ENCODE measurements around the gene NHLRC4.
A peak's percentile ranks its signal among the peaks of the same experiment; 100 is the strongest.

The NHLRC4 gene

DNA sequence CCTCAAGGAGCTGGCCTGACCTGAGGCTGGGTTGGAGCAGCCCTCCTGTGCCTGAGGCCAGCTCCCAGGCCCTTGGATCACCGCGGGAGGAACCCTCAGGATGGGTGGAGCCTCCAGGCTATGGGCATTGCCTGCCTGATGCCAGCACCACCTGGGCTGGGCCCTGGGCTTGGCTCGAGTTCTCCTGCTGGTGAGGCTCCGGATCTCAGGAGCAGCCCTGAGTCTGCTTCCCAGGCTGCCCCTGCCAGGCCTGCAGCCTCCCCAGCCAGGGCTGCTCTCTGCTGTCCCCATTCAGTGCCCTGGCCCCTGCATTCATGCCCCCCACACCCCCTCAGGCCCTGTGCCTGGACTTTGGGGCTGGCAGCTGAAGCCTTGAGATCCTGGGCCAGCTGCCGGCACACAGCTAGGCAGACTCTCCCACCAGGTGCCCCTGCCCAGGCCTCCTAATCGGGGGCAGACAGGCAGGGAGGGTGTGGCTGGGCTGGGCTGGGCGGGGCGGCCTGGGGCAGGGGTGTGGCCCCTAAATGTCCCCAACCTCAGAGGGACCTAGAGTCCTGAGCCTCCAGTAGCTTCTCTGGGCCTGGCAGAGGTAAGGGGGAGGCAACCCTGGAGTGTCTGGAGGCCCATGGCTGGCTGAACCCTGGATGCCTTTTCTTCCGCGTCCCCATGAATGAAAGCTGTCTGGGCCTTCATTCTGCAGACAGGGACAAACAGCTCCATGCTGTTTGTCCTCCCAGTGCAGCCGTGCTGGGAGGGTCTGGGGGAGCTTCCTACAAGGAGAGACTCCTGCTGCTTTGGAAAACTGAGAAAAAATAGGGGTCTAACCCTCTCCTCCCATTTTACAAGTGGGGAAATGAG lies 1.8 kb downstream of the NHLRC4 start:
- DNase-seq = no peak

GRCh38 chr16:569445-570254 lies 2.8 kb downstream of the NHLRC4 start, which contains the start of gene PIGQ:
Gene PIGQ, plus strand, starts transcription at chr16:569968. Its CDS starts 4,107 bp downstream, at chr16:574075.
- DNase-seq = peak; percentile 20

- DNase-seq = no peak
Observed at GRCh38 chr16:572865-573650, 6.3 kb downstream of the NHLRC4 start.

DNA sequence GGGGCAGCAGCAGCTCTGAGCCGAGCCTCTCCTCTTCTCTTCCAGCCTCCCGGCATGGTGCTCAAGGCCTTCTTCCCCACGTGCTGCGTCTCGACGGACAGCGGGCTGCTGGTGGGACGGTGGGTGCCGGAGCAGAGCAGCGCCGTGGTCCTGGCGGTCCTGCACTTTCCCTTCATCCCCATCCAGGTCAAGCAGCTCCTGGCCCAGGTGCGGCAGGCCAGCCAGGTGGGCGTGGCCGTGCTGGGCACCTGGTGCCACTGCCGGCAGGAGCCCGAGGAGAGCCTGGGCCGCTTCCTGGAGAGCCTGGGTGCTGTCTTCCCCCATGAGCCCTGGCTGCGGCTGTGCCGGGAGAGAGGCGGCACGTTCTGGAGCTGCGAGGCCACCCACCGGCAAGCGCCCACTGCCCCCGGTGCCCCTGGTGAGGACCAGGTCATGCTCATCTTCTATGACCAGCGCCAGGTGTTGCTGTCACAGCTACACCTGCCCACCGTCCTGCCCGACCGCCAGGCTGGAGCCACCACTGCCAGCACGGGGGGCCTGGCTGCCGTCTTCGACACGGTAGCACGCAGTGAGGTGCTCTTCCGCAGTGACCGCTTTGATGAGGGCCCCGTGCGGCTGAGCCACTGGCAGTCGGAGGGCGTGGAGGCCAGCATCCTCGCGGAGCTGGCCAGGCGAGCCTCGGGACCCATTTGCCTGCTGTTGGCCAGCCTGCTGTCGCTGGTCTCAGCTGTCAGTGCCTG lies 7.4 kb downstream of the NHLRC4 start:
- DNase-seq = no peak

- DNase-seq = no peak
Observed at GRCh38 chr16:575354-576196, 8.8 kb downstream of the NHLRC4 start.

GRCh38 chr16:576197-576822 lies 9.5 kb downstream of the NHLRC4 start:
- no peak for DNase-seq

DNA sequence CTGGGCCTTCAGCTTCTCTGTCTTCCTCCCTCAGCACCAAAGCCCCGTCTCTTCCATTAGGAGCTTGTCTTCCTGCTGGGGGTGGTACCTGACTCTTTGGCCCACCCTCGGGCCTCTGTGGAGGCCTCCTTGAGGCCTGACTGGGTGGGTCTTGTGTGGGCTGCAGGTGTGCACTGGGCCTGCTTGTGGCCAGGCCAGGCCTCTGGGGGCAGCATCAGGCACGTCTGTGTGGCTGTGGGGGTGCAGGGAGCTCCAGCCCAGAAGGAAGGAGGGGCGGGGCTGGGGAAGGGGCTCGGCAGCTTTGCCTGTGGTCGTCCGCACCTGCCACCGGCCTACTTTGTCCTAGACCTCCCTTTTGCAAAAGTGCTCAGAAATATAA lies 10.0 kb downstream of the NHLRC4 start:
- no peak for DNase-seq

- DNase-seq = no peak
Observed at GRCh38 chr16:577796-578195, 11.0 kb downstream of the NHLRC4 start.

GRCh38 chr16:578232-578869 lies 11.5 kb downstream of the NHLRC4 start:
- DNase-seq = no peak

GRCh38 chr16:578870-579405 lies 12.1 kb downstream of the NHLRC4 start:
- no peak for DNase-seq

- DNase-seq = no peak
Observed at GRCh38 chr16:580141-580945, 13.5 kb downstream of the NHLRC4 start.

GRCh38 chr16:580946-581498 lies 14.2 kb downstream of the NHLRC4 start:
- DNase-seq = no peak

DNA sequence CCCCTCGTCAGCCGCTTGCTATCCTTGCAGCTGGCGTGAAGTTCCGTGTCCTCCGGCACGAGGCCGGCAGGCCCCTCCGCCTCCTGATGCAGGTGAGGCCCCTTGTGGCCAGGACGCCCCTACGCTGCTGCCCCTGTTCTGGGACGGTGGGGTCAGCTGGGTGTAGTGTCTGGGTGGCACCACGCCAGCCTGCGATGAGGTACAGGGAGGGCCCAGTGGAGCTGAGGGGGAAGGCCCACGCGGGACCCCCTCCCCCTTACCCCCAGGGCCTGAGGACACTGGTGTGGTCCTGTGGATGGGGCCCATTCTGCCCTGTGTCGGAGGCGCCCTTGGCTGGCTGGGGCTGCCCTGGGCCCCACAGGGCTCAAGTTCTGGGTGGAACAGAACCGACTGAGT lies 15.4 kb downstream of the NHLRC4 start:
- no peak for DNase-seq

GRCh38 chr16:582614-583331 lies 16.0 kb downstream of the NHLRC4 start:
- DNase-seq = no peak

DNA sequence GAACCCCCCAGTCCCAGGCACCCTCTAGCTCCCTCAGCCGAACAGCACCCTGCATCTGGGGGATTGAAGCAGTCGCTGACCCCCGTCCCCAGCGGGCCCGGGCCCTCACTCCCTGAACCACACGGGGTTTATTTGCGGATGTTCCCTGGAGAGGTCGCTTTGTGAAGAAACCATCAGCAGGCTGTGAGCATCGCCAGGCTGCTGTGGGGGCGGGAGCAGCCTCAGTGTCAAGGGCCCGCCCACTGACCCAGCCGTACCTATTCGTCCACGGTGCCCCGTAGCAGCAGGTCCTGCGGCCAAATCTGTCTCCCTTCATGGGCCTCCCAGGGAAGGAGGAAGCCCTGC lies 16.6 kb downstream of the NHLRC4 start:
- DNase-seq = peak; percentile 42

DNA sequence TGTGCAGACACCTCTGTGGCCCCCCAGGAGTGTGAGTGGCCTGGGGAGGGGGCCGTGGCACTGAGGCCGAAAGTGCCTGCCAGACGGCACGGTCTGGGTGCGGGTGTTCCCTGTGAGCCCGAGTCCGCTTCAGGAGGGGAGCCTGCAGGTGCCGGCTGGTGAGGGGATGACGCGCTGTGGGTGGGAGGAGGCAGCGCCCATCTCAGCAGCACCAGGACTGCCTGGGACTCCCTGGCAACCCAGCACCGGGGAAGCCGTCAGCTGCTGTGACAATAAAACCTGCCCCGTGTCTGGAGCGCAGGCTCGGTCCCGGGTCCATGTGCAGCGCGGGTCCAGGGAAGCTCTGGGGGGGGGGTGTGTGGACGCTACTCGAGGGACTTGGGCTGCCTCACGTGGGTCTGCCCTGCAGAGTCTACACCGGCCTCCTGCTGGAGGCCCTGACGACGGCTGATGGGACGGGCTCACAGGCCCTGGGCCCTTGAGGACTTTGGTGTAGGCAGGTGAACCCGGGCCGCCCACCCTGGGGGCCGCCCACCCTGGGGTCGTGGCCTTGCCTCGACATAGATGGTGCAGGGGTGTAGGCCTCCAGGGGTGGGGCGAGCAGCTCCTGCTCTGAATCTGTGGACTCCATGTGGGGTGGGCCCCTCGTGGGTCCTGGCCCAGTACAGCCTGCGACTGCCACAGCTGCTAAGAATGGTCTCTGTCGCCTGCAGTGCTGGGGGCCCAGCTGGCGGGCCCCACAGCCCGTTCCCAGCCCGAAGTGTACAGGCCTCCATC lies 17.2 kb downstream of the NHLRC4 start:
- DNase-seq = peak; percentile 42

GRCh38 chr16:585351-585750 lies 18.5 kb downstream of the NHLRC4 start:
- peak; percentile 20 for DNase-seq
